ENCODE data around the gene ERICH3. TPM values are rescaled to one million over a fixed set of nuclear protein-coding genes. Genes with fewer than 3 reads are reported as not detected.

The ERICH3 gene
- total RNA-seq, 1 donor from 2014 or later: not detected

- no peak for ATAC-seq
- intact Hi-C loops (cut with DNase I): no loop called here
- DNase-seq (ENCODE audit: missing footprints): no peak
Observed at GRCh38 chr1:74609810-74610371, 63.7 kb downstream of the ERICH3 start.

GRCh38 chr1:74596717-74597116 is 76.9 kb downstream of the ERICH3 start:
- ATAC-seq: no peak
- no peak for DNase-seq (ENCODE audit: missing footprints)
- intact Hi-C loops (cut with DNase I): no loop called here

GRCh38 chr1:74593887-74594866 is 79.4 kb downstream of the ERICH3 start:
- intact Hi-C loops (cut with DNase I): no loop called here
- no peak for DNase-seq (ENCODE audit: missing footprints)
- no peak for ATAC-seq

- intact Hi-C loops (cut with DNase I): no loop called here
- ATAC-seq: no peak
- no peak for DNase-seq (ENCODE audit: missing footprints)
Observed at GRCh38 chr1:74592580-74593355, 80.8 kb downstream of the ERICH3 start.

GRCh38 chr1:74591949-74592348 is 81.6 kb downstream of the ERICH3 start:
- intact Hi-C loops (cut with DNase I): no loop called here
- DNase-seq (ENCODE audit: missing footprints): no peak
- ATAC-seq: no peak

- intact Hi-C loops (cut with DNase I): no loop called here
- ATAC-seq (no peak), DNase-seq (ENCODE audit: missing footprints) (no peak)
Observed at GRCh38 chr1:74590288-74590687, 83.3 kb downstream of the ERICH3 start.

GRCh38 chr1:74587888-74588287 is 85.7 kb downstream of the ERICH3 start:
- DNase-seq (ENCODE audit: missing footprints) (no peak), ATAC-seq (no peak)
- intact Hi-C loops (cut with DNase I): no loop called here

GRCh38 chr1:74586253-74586897 is 87.2 kb downstream of the ERICH3 start:
- ATAC-seq: no peak
- intact Hi-C loops (cut with DNase I): no loop called here

GRCh38 chr1:74584185-74584584 is 89.4 kb downstream of the ERICH3 start:
- no peak for ATAC-seq
- intact Hi-C loops (cut with DNase I): no loop called here
- no peak for DNase-seq (ENCODE audit: missing footprints)

More at GRCh38 chr1:74586253-74586897, 87.2 kb downstream of the ERICH3 start:
- no peak for DNase-seq (ENCODE audit: missing footprints)

GRCh38 chr1:74583397-74583796 is 90.2 kb downstream of the ERICH3 start:
- DNase-seq (ENCODE audit: missing footprints) (no peak), ATAC-seq (no peak)
- intact Hi-C loops (cut with DNase I): no loop called here

GRCh38 chr1:74579425-74579824 is 94.2 kb downstream of the ERICH3 start:
- intact Hi-C loops (cut with DNase I): no loop called here
- ATAC-seq (no peak), DNase-seq (ENCODE audit: missing footprints) (no peak)

- ATAC-seq (no peak), DNase-seq (ENCODE audit: missing footprints) (no peak)
- intact Hi-C loops (cut with DNase I): no loop called here
Observed at GRCh38 chr1:74578101-74578500, 95.5 kb downstream of the ERICH3 start.

- intact Hi-C loops (cut with DNase I): no loop called here
Observed at GRCh38 chr1:74571891-74572290, 101.7 kb downstream of the ERICH3 start.

GRCh38 chr1:74571493-74571800 is 102.1 kb downstream of the ERICH3 start:
- ATAC-seq: no peak
- intact Hi-C loops (cut with DNase I): no loop called here
- DNase-seq (ENCODE audit: missing footprints): no peak

More at GRCh38 chr1:74571891-74572290, 101.7 kb downstream of the ERICH3 start:
- no peak for ATAC-seq
- DNase-seq (ENCODE audit: missing footprints): no peak

- ATAC-seq (no peak), DNase-seq (ENCODE audit: missing footprints) (no peak)
- intact Hi-C loops (cut with DNase I): no loop called here
Observed at GRCh38 chr1:74570797-74571492, 102.6 kb downstream of the ERICH3 start.

- intact Hi-C loops (cut with DNase I): no loop called here
- no peak for ATAC-seq
Observed at GRCh38 chr1:74549932-74550331, 123.7 kb downstream of the ERICH3 start.

GRCh38 chr1:74548961-74549750 is 124.4 kb downstream of the ERICH3 start:
- ATAC-seq: no peak
- intact Hi-C loops (cut with DNase I): no loop called here

More at GRCh38 chr1:74549932-74550331, 123.7 kb downstream of the ERICH3 start:
- no peak for DNase-seq (ENCODE audit: missing footprints)

GRCh38 chr1:74545821-74546220 is 127.8 kb downstream of the ERICH3 start:
- no peak for DNase-seq (ENCODE audit: missing footprints)
- ATAC-seq: no peak

More at GRCh38 chr1:74548961-74549750, 124.4 kb downstream of the ERICH3 start:
- DNase-seq (ENCODE audit: missing footprints): no peak

More at GRCh38 chr1:74545821-74546220, 127.8 kb downstream of the ERICH3 start:
- intact Hi-C loops (cut with DNase I): no loop called here
